CD4-positive, alpha-beta T cell (primary cell): ENCODE data around the gene UCK1. TPM values are rescaled to one million over a fixed set of nuclear protein-coding genes. Genes with fewer than 3 reads are reported as not detected.

ENCODE experiments used
- ATAC-seq: fragments of 200-7000 bp; cut with Tn5 transposase; one replicate; pipeline ENCODE4 v1.10.0; 2022; ENCODE audit warnings: mild to moderate bottlenecking; ENCODE audit not compliant: poor library complexity
- CTCF ChIA-PET: fragments of 350-600 bp; sonication (Branson Sonifier 250); formaldehyde crosslinking; loops from one replicate; lab custom pipeline; 2021; ENCODE audit warnings: antibody characterized with exemption, inconsistent platforms; lab: Charles Lee
- POLR2A ChIA-PET: fragments of 350-600 bp; sonication (Branson Sonifier 250); formaldehyde crosslinking; loops from one replicate; lab custom pipeline; 2021; ENCODE audit warnings: antibody characterized with exemption, inconsistent platforms; lab: Charles Lee
- DNase-seq, 14 experiments: peaks; one replicate each; pipeline ENCODE4 v3.0.0-alpha.2; 2013 to 2020; ENCODE audit warnings: mixed read lengths in 2 of 14
- H3K27ac ChIP-seq, 2 donors: one replicate each; pipeline versions ENCODE4 v1.5.1 to v1.7.0; 2013; ENCODE audit warnings: low read length in 2 of 2, low read depth in 1 of 2, mild to moderate bottlenecking in 1 of 2
- H3K27me3 ChIP-seq, 2 experiments: 1 replicate in 1 of 2; 2 replicates in 1 of 2; pipeline versions ENCODE4 v1.6.1 to v1.7.0; 2013; ENCODE audit warnings: low read length in 2 of 2, control low read depth in 1 of 2, mild to moderate bottlenecking in 1 of 2, moderate library complexity in 1 of 2; ENCODE audit not compliant: insufficient read depth in 2 of 2, control insufficient read depth in 1 of 2
- H3K36me3 ChIP-seq: one replicate; pipeline ENCODE4 v1.6.1; 2013; ENCODE audit warnings: low read length, control low read depth; ENCODE audit not compliant: insufficient read depth
- H3K4me1 ChIP-seq: one replicate; pipeline ENCODE4 v1.6.1; 2013; ENCODE audit warnings: low read length, control low read depth; ENCODE audit not compliant: insufficient read depth
- H3K4me3 ChIP-seq: one replicate; pipeline ENCODE4 v1.5.1; 2013; ENCODE audit warnings: mild to moderate bottlenecking, low read length, moderate library complexity
- H3K9me3 ChIP-seq, 2 experiments: 1 replicate in 1 of 2; 2 replicates in 1 of 2; pipeline versions ENCODE4 v1.6.1 to v1.7.0; 2013; ENCODE audit warnings: low read length in 2 of 2, mild to moderate bottlenecking in 2 of 2, control low read depth in 1 of 2, moderate library complexity in 1 of 2; ENCODE audit not compliant: control insufficient read depth in 1 of 2, insufficient read depth in 1 of 2
- H3K27ac Mint-ChIP-seq: one replicate; pipeline ENCODE4 v1.8.0; 2020; ENCODE audit warnings: mixed read lengths
- H3K27me3 Mint-ChIP-seq: one replicate; pipeline ENCODE4 v1.8.0; 2021; ENCODE audit warnings: mixed read lengths
- H3K36me3 Mint-ChIP-seq: one replicate; pipeline ENCODE4 v1.8.0; 2021; ENCODE audit warnings: low read depth, mixed read lengths
- H3K4me1 Mint-ChIP-seq: one replicate; pipeline ENCODE4 v1.8.0; 2021; ENCODE audit warnings: low read depth, mixed read lengths
- H3K4me3 Mint-ChIP-seq: one replicate; pipeline ENCODE4 v1.8.0; 2020; ENCODE audit warnings: mild to moderate bottlenecking, mixed read lengths
- H3K9me3 Mint-ChIP-seq: one replicate; pipeline ENCODE4 v1.8.0; 2020; ENCODE audit warnings: mixed read lengths
- intact Hi-C, 2 experiments: fragments of 100-400 bp; cut with DNase I in 1 of 2; cut with micrococcal nuclease in 1 of 2; formaldehyde crosslinking; loops; one replicate each; pipeline versions ENCODE4 v1.15.1 to v1.9.0; 2023 to 2025; cut with DNase I, micrococcal nuclease
- total RNA-seq, 174 experiments: library from RNA in 2 of 174; stranded (reverse) in 2 of 174; gene quantifications; one replicate each; pipeline ENCODE4 v1.2.3 and lab custom pipeline; 2021 to 2026
- TF ChIP-seq, protein P1 (sequence below): fragments of 200-600 bp; IDR thresholded peaks from one replicate; pipeline ENCODE4 v1.8.0; 2022; ENCODE audit warnings: antibody characterized with exemption, mild to moderate bottlenecking

UCK1 gene
- total RNA-seq, 2 experiments from 2014 or later, result 22.1 to 22.5 TPM

DNA sequence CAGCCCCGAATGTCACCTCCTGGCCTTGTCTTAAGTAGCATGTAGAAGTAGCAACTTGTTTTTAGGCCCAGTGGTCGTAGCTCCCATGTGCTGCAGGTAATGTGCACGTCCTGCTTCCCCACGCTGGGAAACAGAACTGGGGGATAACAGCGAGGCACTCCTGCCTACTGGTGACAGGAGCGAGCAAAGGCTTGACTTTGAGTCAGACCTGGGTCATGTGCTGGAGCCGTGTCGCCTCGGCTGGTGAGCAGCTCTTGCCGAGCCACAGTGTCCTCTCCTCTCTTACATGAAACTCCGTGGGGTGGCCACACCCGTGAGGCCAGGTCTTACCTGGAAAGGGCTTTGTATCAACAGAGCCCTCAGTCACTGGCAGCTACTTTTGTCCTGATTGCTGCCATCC, 45.9 kb downstream of the UCK1 start:
- no peaks in the 10 kb centered on the region for H3K27me3 ChIP-seq
- Mint-ChIP-seq H3K4me3 (no peak overlapping the region), H3K36me3 (peaks cover 100% of the 10 kb centered on the region), H3K27me3 (no peaks in the 10 kb centered on the region), H3K4me1 (no peaks in the 10 kb centered on the region), H3K9me3 (no peaks in the 10 kb centered on the region), H3K27ac (no peak overlapping the region)
- no peak for DNase-seq
- peaks cover 94% of the 10 kb centered on the region for H3K36me3 ChIP-seq
- ChIA-PET CTCF (interaction anchor here (1.0 kb wide), 1 partner anchor 11 kb away, joined by 3 read pairs; no protein-coding TSS in a partner anchor), POLR2A (interaction anchor here (1.0 kb wide), 1 partner anchor 14 kb away, joined by 3 read pairs; no protein-coding TSS in a partner anchor)
- no peak for ATAC-seq
- no peak overlapping the region for H3K4me3 ChIP-seq
- TF ChIP-seq, protein P1, sequence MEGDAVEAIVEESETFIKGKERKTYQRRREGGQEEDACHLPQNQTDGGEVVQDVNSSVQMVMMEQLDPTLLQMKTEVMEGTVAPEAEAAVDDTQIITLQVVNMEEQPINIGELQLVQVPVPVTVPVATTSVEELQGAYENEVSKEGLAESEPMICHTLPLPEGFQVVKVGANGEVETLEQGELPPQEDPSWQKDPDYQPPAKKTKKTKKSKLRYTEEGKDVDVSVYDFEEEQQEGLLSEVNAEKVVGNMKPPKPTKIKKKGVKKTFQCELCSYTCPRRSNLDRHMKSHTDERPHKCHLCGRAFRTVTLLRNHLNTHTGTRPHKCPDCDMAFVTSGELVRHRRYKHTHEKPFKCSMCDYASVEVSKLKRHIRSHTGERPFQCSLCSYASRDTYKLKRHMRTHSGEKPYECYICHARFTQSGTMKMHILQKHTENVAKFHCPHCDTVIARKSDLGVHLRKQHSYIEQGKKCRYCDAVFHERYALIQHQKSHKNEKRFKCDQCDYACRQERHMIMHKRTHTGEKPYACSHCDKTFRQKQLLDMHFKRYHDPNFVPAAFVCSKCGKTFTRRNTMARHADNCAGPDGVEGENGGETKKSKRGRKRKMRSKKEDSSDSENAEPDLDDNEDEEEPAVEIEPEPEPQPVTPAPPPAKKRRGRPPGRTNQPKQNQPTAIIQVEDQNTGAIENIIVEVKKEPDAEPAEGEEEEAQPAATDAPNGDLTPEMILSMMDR, result no peak
- no peaks in the 10 kb centered on the region for H3K4me1 ChIP-seq
- H3K9me3 ChIP-seq, result no peaks in the 10 kb centered on the region
- no peak overlapping the region for H3K27ac ChIP-seq
- intact Hi-C loops, result no loop called here

DNA sequence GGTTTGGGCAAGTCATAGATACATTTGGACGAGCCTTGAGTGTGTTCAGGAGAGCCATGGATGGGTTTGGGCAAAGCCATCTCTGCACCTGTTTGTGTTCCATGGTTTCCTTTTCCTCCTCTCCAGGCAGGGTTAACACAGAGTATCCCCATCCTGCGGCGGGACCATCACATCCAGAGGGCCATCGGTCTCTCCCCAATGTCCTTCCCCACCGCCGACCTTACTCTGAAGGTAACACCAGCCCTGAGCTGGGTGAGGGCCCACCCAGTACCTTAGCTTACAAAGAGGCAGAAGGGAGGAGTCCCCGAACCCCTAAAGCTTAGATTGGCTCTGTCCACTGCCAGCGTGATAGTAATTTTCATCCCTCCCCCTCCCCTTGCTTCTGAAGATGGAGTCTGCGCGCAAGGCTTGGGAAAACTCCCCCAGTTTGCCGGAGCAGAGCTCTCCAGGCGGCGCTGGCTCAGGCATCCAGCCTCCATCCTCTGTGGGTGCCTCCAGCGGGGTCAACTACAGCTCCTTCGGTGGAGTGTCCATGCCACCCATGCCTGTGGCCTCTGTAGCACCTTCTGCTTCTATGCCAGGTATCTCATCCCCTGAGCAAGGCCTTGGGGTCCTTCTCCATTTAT, 46.4 kb downstream of the UCK1 start:
- Mint-ChIP-seq H3K36me3 (peaks cover 99% of the 10 kb centered on the region), H3K9me3 (no peaks in the 10 kb centered on the region), H3K4me1 (no peaks in the 10 kb centered on the region), H3K27ac (no peak overlapping the region), H3K4me3 (no peak overlapping the region), H3K27me3 (no peaks in the 10 kb centered on the region)
- CTCF ChIA-PET, result no interaction called here
- ATAC-seq, result no peak
- no peak for DNase-seq
- intact Hi-C loops, result no loop called here
- H3K36me3 ChIP-seq, result peaks cover 93% of the 10 kb centered on the region
- H3K27me3 ChIP-seq, result no peaks in the 10 kb centered on the region
- TF ChIP-seq, protein P1, result no peak
- no peaks in the 10 kb centered on the region for H3K9me3 ChIP-seq
- no peaks in the 10 kb centered on the region for H3K4me1 ChIP-seq
- H3K27ac ChIP-seq, result no peak overlapping the region
- no peak overlapping the region for H3K4me3 ChIP-seq
- POLR2A ChIA-PET, result interaction anchor here (1.0 kb wide), 1 partner anchor 15 kb away, joined by 3 read pairs; no protein-coding TSS in a partner anchor

DNA sequence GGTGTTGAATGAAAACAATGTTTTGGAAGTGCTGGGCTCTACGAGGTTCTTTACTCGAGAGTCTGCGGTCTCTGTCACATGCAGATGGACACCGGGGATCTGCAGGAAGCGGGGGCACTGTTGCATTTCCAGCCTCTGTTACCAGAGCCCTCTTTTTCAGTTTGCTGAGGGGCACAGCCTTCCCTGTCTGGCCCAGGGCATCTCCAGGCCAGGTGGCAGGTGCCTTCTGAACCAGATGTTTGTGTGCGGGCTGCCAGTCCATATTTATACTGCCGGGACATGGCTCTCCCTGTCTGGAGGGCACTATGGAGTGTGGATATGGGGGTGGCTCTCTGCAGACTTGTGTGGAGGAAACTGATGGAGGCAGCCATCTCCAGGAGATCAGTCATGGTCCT, 47.0 kb downstream of the UCK1 start:
- peaks cover 98% of the 10 kb centered on the region for H3K36me3 Mint-ChIP-seq
- CTCF ChIA-PET, result no interaction called here

More for the DNA sequence above, 47.0 kb downstream of the UCK1 start:
- intact Hi-C loops, result no loop called here
- POLR2A ChIA-PET, result no interaction called here
- no peak overlapping the region for H3K27ac ChIP-seq
- TF ChIP-seq, protein P1, result no peak
- Mint-ChIP-seq H3K9me3 (no peaks in the 10 kb centered on the region), H3K27ac (no peak overlapping the region), H3K27me3 (no peaks in the 10 kb centered on the region), H3K4me1 (no peaks in the 10 kb centered on the region), H3K4me3 (no peak overlapping the region)
- no peaks in the 10 kb centered on the region for H3K4me1 ChIP-seq
- ATAC-seq (no peak), DNase-seq (no peak)
- no peaks in the 10 kb centered on the region for H3K9me3 ChIP-seq
- peaks cover 96% of the 10 kb centered on the region for H3K36me3 ChIP-seq
- H3K4me3 ChIP-seq, result no peak overlapping the region
- H3K27me3 ChIP-seq, result no peaks in the 10 kb centered on the region
